Uterus (tissue), 4 donors: Measurements from ENCODE around the gene PDIK1L. TPM values are rescaled to one million over a fixed set of nuclear protein-coding genes. Genes with fewer than 3 reads are reported as not detected.
"Not testable (repeated sequence)": the region's sequence is repeated elsewhere in the genome, so short reads cannot be mapped to it uniquely, and the experiment has no call there.

Experiments used
- DNase-seq, 2 donors: peaks; one replicate each; pipeline ENCODE4 v3.0.0-alpha.2; 2019 to 2020
- H3K27ac ChIP-seq, 2 donors: fragments of 200-600 bp; sonication (generic); 1 replicate in 1 of 2; 2 replicates in 1 of 2; pipeline ENCODE4 v1.5.1; 2016 to 2018
- H3K27me3 ChIP-seq, 2 donors: fragments of 200-600 bp; sonication (generic); one replicate each; pipeline ENCODE4 v1.5.1; 2018 to 2019; ENCODE audit warnings: control low read depth in 1 of 2
- H3K36me3 ChIP-seq, 2 donors: fragments of 200-600 bp; sonication (generic); one replicate each; pipeline ENCODE4 v1.5.1; 2019; ENCODE audit warnings: control low read depth in 1 of 2
- H3K4me1 ChIP-seq, 2 donors: fragments of 200-600 bp; sonication (generic); one replicate each; pipeline ENCODE4 v1.5.1; 2018 to 2019; ENCODE audit warnings: control low read depth in 1 of 2
- H3K4me3 ChIP-seq, 2 donors: fragments of 200-600 bp; sonication (generic); 1 replicate in 1 of 2; 2 replicates in 1 of 2; pipeline ENCODE4 v1.5.1; 2018 to 2019; ENCODE audit warnings: mild to moderate bottlenecking in 1 of 2
- H3K9me3 ChIP-seq, 2 donors: fragments of 200-600 bp; sonication (generic); one replicate each; pipeline ENCODE4 v1.5.1; 2019; ENCODE audit warnings: control low read depth in 1 of 2
- CTCF ChIP-seq, 4 experiments: fragments of 200-600 bp in 2 of 4; fragments of 450-650 bp in 2 of 4; sonication (generic) in 2 of 4; IDR thresholded peaks; one replicate each; pipeline ENCODE4 v1.5.1; 2016 to 2019; ENCODE audit warnings: antibody characterized with exemption in 4 of 4, mild to moderate bottlenecking in 2 of 4, moderate library complexity in 1 of 4
- POLR2A ChIP-seq, 2 donors: fragments of 450-650 bp; IDR thresholded peaks; one replicate each; pipeline ENCODE4 v1.6.1; 2016; ENCODE audit warnings: antibody characterized with exemption in 2 of 2, mild to moderate bottlenecking in 1 of 2, moderate library complexity in 1 of 2
- intact Hi-C: fragments of 100-400 bp; cut with DNase I; formaldehyde crosslinking; loops from one replicate; pipeline ENCODE4 v1.15.1; 2023; ENCODE audit warnings: low total_unique reads
- total RNA-seq, 4 donors: library from RNA; depleted of rRNA in 3 of 4; stranded (reverse); fragments of >200 nt in 3 of 4; gene quantifications; one replicate each; pipeline versions ENCODE4 v1.1.0 to v1.2.4, GENCODE V29; 2014 to 2023
- donor health status: DM: yes; HTN: yes; CAD: no.

Gene PDIK1L
- total RNA-seq, 4 donors from 2014 or later = 13.8 to 95.6 (median 20.9) TPM

DNA sequence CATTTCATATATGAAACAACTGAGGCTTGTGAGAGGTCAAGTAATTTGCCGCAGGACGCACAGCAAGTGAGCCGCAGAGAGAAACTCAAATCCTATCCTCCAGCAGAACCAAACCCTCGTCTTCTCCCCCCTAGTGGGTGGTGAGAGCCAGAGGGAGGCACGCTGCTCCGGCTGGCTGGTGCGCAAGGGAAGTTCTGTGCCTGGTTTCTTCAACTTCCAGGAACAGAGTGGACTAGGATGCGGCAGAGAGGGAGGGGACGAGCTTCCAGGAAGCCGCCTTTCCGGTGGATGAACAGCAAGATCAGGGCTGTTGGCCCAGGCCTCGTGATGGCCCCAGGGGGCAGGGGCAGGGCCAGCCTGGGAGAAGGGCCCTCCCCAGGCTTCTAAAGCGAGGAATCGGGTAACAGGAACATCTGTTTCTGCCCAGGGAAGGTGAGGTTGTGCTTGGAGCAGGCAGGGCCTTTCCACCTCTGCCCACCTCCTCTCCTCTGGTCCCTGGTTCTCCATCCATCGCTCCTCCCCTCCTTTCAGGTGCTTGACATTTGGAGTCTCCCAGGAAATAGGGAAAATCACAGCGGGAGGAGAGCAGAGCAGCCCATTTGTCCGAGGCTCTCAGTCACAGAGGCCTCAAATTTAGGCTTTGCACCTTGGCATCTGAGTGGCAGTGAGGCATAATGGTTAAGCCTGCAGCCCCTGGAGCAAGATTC, 16.8 kb upstream of the PDIK1L start:
- Histone ChIP-seq H3K4me3 (no peak overlapping the region), H3K4me1 (no peaks in the 10 kb centered on the region), H3K27ac (no peak overlapping the region), H3K9me3 (no peaks in the 10 kb centered on the region), H3K27me3 (no peaks in the 10 kb centered on the region), H3K36me3 (no peaks in the 10 kb centered on the region)
- peak; percentile 20 to 39 for DNase-seq
- intact Hi-C loops = no loop called here
- TF ChIP-seq CTCF (IDR thresholded peaks at IDR 0.05) = no peak
- TF ChIP-seq POLR2A (IDR thresholded peaks at IDR 0.05) = no peak

DNA sequence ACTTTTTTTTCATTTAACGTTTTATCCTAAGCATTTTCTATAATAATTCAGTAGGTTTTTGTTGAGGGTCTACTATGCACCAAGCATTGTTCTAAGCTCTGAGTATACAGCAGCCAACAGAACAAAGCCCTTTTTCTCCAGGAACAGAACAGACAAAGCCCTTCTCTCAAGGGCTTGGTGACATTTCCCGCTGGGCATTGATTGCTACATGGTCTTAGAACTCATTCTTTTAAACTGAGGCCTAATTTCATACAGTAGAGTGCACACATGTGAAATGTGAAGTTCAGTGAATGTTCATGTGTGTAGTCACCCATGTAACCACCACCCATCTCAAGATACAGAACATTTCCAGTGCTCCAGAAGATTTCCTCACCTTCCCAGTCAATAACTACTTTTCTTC, 15.2 kb upstream of the PDIK1L start:
- Histone ChIP-seq H3K27me3 (no peaks in the 10 kb centered on the region), H3K4me1 (no peaks in the 10 kb centered on the region), H3K27ac (no peak overlapping the region), H3K4me3 (no peak overlapping the region), H3K36me3 (no peaks in the 10 kb centered on the region), H3K9me3 (no peaks in the 10 kb centered on the region)
- no peak for DNase-seq
- no peak for TF ChIP-seq CTCF (IDR thresholded peaks at IDR 0.05)
- no peak for TF ChIP-seq POLR2A (IDR thresholded peaks at IDR 0.05)
- intact Hi-C loops = no loop called here

GRCh38 chr1:26097696-26098095, 13.9 kb upstream of the PDIK1L start:
- no peaks in the 10 kb centered on the region for H3K27me3 ChIP-seq
- no peak overlapping the region for H3K27ac ChIP-seq
- no peak for DNase-seq
- no peak overlapping the region for H3K4me3 ChIP-seq
- intact Hi-C loops = no loop called here
- no peaks in the 10 kb centered on the region for H3K9me3 ChIP-seq
- TF ChIP-seq POLR2A (IDR thresholded peaks at IDR 0.05) = no peak
- TF ChIP-seq CTCF (IDR thresholded peaks at IDR 0.05) = no peak
- no peaks in the 10 kb centered on the region for H3K36me3 ChIP-seq
- no peaks in the 10 kb centered on the region for H3K4me1 ChIP-seq

GRCh38 chr1:26098602-26099001, 13.0 kb upstream of the PDIK1L start:
- TF ChIP-seq POLR2A (IDR thresholded peaks at IDR 0.05) (no peak), CTCF (IDR thresholded peaks at IDR 0.05) (no peak)
- no peaks in the 10 kb centered on the region for H3K4me1 ChIP-seq
- no peak overlapping the region for H3K4me3 ChIP-seq
- H3K36me3 ChIP-seq = no peaks in the 10 kb centered on the region
- H3K27me3 ChIP-seq = no peaks in the 10 kb centered on the region
- H3K27ac ChIP-seq = no peak overlapping the region
- no peaks in the 10 kb centered on the region for H3K9me3 ChIP-seq
- intact Hi-C loops = no loop called here
- no peak for DNase-seq

DNA sequence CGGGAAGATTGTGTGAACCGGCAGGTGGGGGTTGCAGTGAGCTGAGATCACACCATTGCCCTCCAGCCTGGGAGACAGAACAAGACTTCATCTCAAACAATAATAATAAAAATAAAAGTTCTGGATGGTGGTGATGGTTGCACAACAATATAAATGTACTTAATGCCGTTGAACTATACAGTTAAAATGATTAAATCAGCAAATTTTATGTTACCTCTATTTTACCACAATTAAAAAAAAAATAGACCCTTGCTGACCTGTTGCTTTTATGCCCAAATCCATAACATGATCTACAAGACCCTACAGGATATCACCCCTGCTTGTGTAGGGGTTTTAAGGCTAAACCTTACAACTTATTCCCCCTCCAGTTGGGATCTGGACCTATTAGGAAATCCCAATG, 11.8 kb upstream of the PDIK1L start:
- TF ChIP-seq CTCF (IDR thresholded peaks at IDR 0.05) = no peak
- no peak for TF ChIP-seq POLR2A (IDR thresholded peaks at IDR 0.05)
- no peaks in the 10 kb centered on the region for H3K4me1 ChIP-seq
- intact Hi-C loops = no loop called here
- H3K4me3 ChIP-seq = no peak overlapping the region
- no peaks in the 10 kb centered on the region for H3K36me3 ChIP-seq
- no peak overlapping the region for H3K27ac ChIP-seq
- no peak for DNase-seq
- H3K9me3 ChIP-seq = no peaks in the 10 kb centered on the region
- no peaks in the 10 kb centered on the region for H3K27me3 ChIP-seq

- DNase-seq, intact Hi-C loops: not testable (repeated sequence)
These were observed 11.4 kb upstream of the PDIK1L start for GRCh38 chr1:26100204-26100603.

More at GRCh38 chr1:26100204-26100603, 11.4 kb upstream of the PDIK1L start:
- not testable (repeated sequence) for H3K9me3 ChIP-seq, H3K4me3 ChIP-seq, H3K4me1 ChIP-seq, H3K36me3 ChIP-seq, H3K27ac ChIP-seq, H3K27me3 ChIP-seq
